Embryonic facial prominence (tissue), 1 donor: ENCODE measurements around the gene MUC6.
"Not testable (repeated sequence)": the region's sequence is repeated elsewhere in the genome, so short reads cannot be mapped to it uniquely, and the experiment has no call there.

Source experiments
- DNase-seq: peaks from one replicate; pipeline ENCODE4 v3.0.0-alpha.2; 2016; ENCODE audit errors: extremely low spot score

Gene MUC6

GRCh38 chr11:1024597-1025409 is 11.7 kb downstream of the MUC6 start:
- no peak for DNase-seq

GRCh38 chr11:1023811-1024596 is 12.5 kb downstream of the MUC6 start:
- DNase-seq = no peak

- no peak for DNase-seq
Measured at GRCh38 chr11:1022908-1023810, 13.4 kb downstream of the MUC6 start.

GRCh38 chr11:1022411-1022810 is 14.1 kb downstream of the MUC6 start:
- DNase-seq = no peak

GRCh38 chr11:1020211-1020905 is 16.2 kb downstream of the MUC6 start:
- DNase-seq = no peak

GRCh38 chr11:1019321-1019910 is 17.1 kb downstream of the MUC6 start:
- no peak for DNase-seq

GRCh38 chr11:1018091-1018490 is 18.4 kb downstream of the MUC6 start:
- DNase-seq = no peak

GRCh38 chr11:1017269-1018005 is 19.1 kb downstream of the MUC6 start:
- no peak for DNase-seq

GRCh38 chr11:1016610-1017126 is 19.9 kb downstream of the MUC6 start:
- not testable (repeated sequence) for DNase-seq

- no peak for DNase-seq
Measured at GRCh38 chr11:1015826-1016545, 20.5 kb downstream of the MUC6 start.

GRCh38 chr11:1015064-1015463 is 21.5 kb downstream of the MUC6 start:
- no peak for DNase-seq

GRCh38 chr11:1014276-1014675 is 22.2 kb downstream of the MUC6 start:
- no peak for DNase-seq

- DNase-seq = no peak
Measured at GRCh38 chr11:1013631-1013935, 22.9 kb downstream of the MUC6 start.

GRCh38 chr11:1012740-1013630 is 23.5 kb downstream of the MUC6 start:
- DNase-seq = no peak

GRCh38 chr11:1012291-1012690 is 24.2 kb downstream of the MUC6 start:
- no peak for DNase-seq

- no peak for DNase-seq
Measured at GRCh38 chr11:1011320-1011698, 25.2 kb downstream of the MUC6 start.

GRCh38 chr11:1010551-1011319 is 25.8 kb downstream of the MUC6 start:
- no peak for DNase-seq

- DNase-seq = no peak
Measured at GRCh38 chr11:1009991-1010390, 26.5 kb downstream of the MUC6 start.
